ENCODE measurements around the gene SYCE3. TPM values are rescaled to one million over a fixed set of nuclear protein-coding genes. Genes with fewer than 3 reads are reported as not detected.

SYCE3 gene
- total RNA-seq, 1 donor from 2014 or later, result not detected

DNA sequence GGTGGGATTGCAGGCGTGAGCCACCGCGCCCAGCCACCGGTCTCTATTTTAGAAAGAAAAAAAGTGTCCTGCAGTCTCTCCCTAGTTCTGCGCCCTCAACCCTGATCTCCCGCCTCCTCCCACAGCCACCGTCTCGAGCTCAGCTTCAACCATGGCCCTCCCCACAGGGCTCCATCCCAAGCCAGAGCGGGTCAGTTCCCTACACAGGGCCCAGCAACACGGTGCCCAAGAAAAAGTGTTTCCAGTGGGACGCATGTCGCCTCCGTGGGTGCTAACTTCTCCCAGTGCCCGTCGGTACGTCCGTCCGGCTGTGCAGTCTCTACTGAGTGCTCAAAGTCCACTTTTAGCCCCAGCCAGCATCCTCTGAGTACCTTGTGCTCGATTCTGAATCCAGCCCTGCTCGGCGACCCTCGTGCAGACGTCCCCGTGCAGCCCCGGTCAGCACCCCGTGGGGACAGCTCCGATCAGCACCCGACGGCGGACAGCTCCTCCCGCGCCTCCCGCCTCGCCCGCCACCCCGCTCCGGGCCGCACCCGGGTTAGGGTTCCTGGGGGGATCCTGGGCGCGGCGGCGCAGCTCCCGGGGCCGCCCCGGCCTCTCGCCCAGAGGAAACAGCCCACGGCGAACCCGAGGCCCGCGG is 37.2 kb upstream of the SYCE3 start:
- H3K4me3 Mint-ChIP-seq (ENCODE audit: low read depth), result peak overlapping the region; percentile 67
- TF ChIP-seq CTCF (IDR thresholded peaks at IDR 0.05; ENCODE audit: unreplicated experiment), result no peak
- H3K4me1 Mint-ChIP-seq (ENCODE audit: low read depth), result peaks cover 5% of the 10 kb centered on the region
- peaks cover 5% of the 10 kb centered on the region for H3K36me3 Mint-ChIP-seq (ENCODE audit: insufficient read depth)
- peaks cover 37% of the 10 kb centered on the region for H3K27me3 Mint-ChIP-seq
- DNase-seq (ENCODE audit: low spot score, unreplicated experiment), result peak; percentile 80
- H3K27ac Mint-ChIP-seq, result no peak overlapping the region
- H3K9me3 Mint-ChIP-seq (ENCODE audit: low read depth), result no peaks in the 10 kb centered on the region

DNA sequence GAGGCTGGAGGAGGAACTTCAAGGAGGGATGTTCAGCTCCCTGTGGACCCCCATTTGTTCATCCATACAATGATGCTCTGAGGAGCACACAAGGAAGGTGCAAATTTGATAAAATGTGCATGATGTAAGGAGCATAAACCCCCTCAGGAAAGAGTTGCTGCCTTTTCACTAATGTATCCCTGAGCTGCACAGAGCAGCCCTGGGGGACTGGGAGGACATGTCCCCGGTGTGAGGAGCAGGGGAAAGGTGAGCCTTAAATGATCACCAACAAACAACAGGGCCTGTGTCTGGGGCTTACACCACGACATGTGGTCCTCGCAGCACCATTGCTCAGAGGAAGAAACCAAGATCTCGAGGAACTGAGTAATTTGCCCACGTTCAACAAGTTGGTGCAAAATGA is 34.4 kb upstream of the SYCE3 start:
- Mint-ChIP-seq H3K27ac (no peak overlapping the region), H3K36me3 (ENCODE audit: insufficient read depth) (peaks cover 6% of the 10 kb centered on the region), H3K27me3 (peaks cover 26% of the 10 kb centered on the region), H3K4me3 (ENCODE audit: low read depth) (no peak overlapping the region), H3K4me1 (ENCODE audit: low read depth) (peaks cover 5% of the 10 kb centered on the region), H3K9me3 (ENCODE audit: low read depth) (no peaks in the 10 kb centered on the region)
- DNase-seq (ENCODE audit: low spot score, unreplicated experiment), result no peak
- TF ChIP-seq CTCF (IDR thresholded peaks at IDR 0.05; ENCODE audit: unreplicated experiment), result no peak

DNA sequence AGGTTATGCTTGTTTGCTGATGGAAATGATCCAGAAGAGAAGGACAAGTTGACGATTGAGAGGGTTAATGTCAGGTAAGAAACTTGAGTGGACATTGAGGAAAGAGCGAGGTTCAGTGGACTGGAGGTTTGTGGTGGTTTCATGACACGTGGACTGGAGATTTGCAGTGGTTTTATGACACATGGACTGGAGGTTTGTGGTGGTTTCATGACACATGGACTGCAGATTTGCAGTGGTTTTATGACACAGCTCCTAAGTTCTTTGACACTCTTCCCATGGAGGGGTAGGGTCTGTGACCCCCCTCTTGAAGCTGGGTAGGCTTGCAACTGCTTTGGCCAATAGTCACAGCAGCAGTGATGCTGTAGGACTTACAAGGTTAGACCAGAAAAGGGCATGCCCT is 32.5 kb upstream of the SYCE3 start:
- no peak overlapping the region for H3K4me3 Mint-ChIP-seq (ENCODE audit: low read depth)
- no peak overlapping the region for H3K27ac Mint-ChIP-seq
- no peaks in the 10 kb centered on the region for H3K9me3 Mint-ChIP-seq (ENCODE audit: low read depth)
- TF ChIP-seq CTCF (IDR thresholded peaks at IDR 0.05; ENCODE audit: unreplicated experiment), result no peak
- peaks cover 4% of the 10 kb centered on the region for H3K4me1 Mint-ChIP-seq (ENCODE audit: low read depth)
- peaks cover 6% of the 10 kb centered on the region for H3K36me3 Mint-ChIP-seq (ENCODE audit: insufficient read depth)
- H3K27me3 Mint-ChIP-seq, result peaks cover 19% of the 10 kb centered on the region
- no peak for DNase-seq (ENCODE audit: low spot score, unreplicated experiment)

DNA sequence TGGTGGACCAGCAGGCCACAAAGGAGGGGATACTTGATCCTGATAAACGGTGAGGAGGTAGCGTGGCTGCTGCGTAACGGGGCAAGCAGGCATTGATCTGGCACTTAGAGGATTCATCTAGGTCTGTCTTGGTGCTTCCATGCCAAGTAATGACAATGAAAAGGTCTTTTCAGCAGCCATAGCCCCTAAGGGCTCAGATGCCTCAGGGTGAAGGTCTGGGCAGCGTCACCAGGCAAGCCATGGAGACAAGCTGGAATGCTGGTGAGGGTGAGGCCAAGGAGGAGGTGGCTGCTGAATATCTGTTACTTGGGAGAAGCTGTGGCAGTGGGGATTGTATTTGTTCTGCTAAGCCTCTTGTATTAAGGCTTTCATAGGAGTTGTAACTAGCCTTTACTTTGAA is 24.7 kb upstream of the SYCE3 start:
- H3K9me3 Mint-ChIP-seq (ENCODE audit: low read depth), result no peaks in the 10 kb centered on the region
- peaks cover 2% of the 10 kb centered on the region for H3K36me3 Mint-ChIP-seq (ENCODE audit: insufficient read depth)
- H3K4me1 Mint-ChIP-seq (ENCODE audit: low read depth), result peaks cover 5% of the 10 kb centered on the region
- H3K4me3 Mint-ChIP-seq (ENCODE audit: low read depth), result no peak overlapping the region
- TF ChIP-seq CTCF (IDR thresholded peaks at IDR 0.05; ENCODE audit: unreplicated experiment), result no peak
- no peak overlapping the region for H3K27ac Mint-ChIP-seq
- peaks cover 12% of the 10 kb centered on the region for H3K27me3 Mint-ChIP-seq
- DNase-seq (ENCODE audit: low spot score, unreplicated experiment), result no peak

GRCh38 chr22:50586416-50586815 is 23.7 kb upstream of the SYCE3 start:
- Mint-ChIP-seq H3K4me1 (ENCODE audit: low read depth) (peaks cover 5% of the 10 kb centered on the region), H3K36me3 (ENCODE audit: insufficient read depth) (no peaks in the 10 kb centered on the region), H3K27ac (peak overlapping the region; percentile 4), H3K9me3 (ENCODE audit: low read depth) (no peaks in the 10 kb centered on the region), H3K27me3 (peaks cover 12% of the 10 kb centered on the region), H3K4me3 (ENCODE audit: low read depth) (no peak overlapping the region)
- DNase-seq (ENCODE audit: low spot score, unreplicated experiment), result no peak
- TF ChIP-seq CTCF (IDR thresholded peaks at IDR 0.05; ENCODE audit: unreplicated experiment), result no peak

Measured in progenitor cell of endocrine pancreas (in vitro differentiated cells).